Sigmoid colon (tissue), 4 donors: Measurements from ENCODE around the gene CACNA1F.

ENCODE experiments used
- CTCF ChIP-seq, 4 experiments: fragments of 450-650 bp in 3 of 4; fragments of 200-600 bp in 1 of 4; IDR thresholded peaks; one replicate each; pipeline ENCODE4 v1.5.1; 2016 to 2019; ENCODE audit warnings: antibody characterized with exemption in 4 of 4, mild to moderate bottlenecking in 3 of 4, moderate library complexity in 2 of 4
- POLR2AphosphoS5 ChIP-seq, 4 donors: sonication (generic); formaldehyde crosslinking; IDR thresholded peaks; one replicate each; pipeline ENCODE4 v1.6.1; 2017; ENCODE audit warnings: antibody characterized with exemption in 4 of 4

- no peak for TF ChIP-seq CTCF (IDR thresholded peaks at IDR 0.05)
- no peak for TF ChIP-seq POLR2AphosphoS5 (IDR thresholded peaks at IDR 0.05)
Measured at GRCh38 chrX:49228185-49228584, 5.0 kb downstream of the CACNA1F start.
